HepG2 (cell line): ENCODE data around the gene COQ8A. TPM values are rescaled to one million over a fixed set of nuclear protein-coding genes. Genes with fewer than 3 reads are reported as not detected.
A peak's percentile ranks its signal among the peaks of the same experiment; 100 is the strongest.

Source experiments
- ATM ChIP-seq: fragments of 450-650 bp; IDR thresholded peaks from 2 replicates; pipeline ENCODE4 v1.7.1; 2017; ENCODE audit warnings: mild to moderate bottlenecking, borderline replicate concordance
- CBX2 ChIP-seq, 2 experiments: fragments of 200-600 bp in 1 of 2; sonication (generic); formaldehyde crosslinking in 1 of 2; IDR thresholded peaks; 2 replicates each; pipeline versions ENCODE4 v1.7.0 to v1.8.1; 2018 to 2022; ENCODE audit warnings: low read depth in 2 of 2, low read length in 1 of 2, mild to moderate bottlenecking in 1 of 2, missing genetic modification reagents in 1 of 2
- EZH2 ChIP-seq: conservative IDR thresholded peaks from 2 replicates; pipeline ENCODE4 v1.6.1; 2012; ENCODE audit warnings: mild to moderate bottlenecking, low read depth, low read length, moderate library complexity
- RAD21 ChIP-seq: fragments of 450-650 bp; formaldehyde crosslinking; IDR thresholded peaks from 2 replicates; pipeline ENCODE4 v1.5.0; 2020; ENCODE audit warnings: mild to moderate bottlenecking
- SALL1 ChIP-seq: sonication (generic); formaldehyde crosslinking; IDR thresholded peaks from 2 replicates; pipeline ENCODE4 v1.8.0; 2022; ENCODE audit warnings: mild to moderate bottlenecking, missing genetic modification reagents
- SMAD3 ChIP-seq: sonication (generic); formaldehyde crosslinking; IDR thresholded peaks from 2 replicates; pipeline ENCODE4 v1.4.0; 2020; ENCODE audit warnings: missing genetic modification reagents
- SPEN ChIP-seq: sonication (generic); formaldehyde crosslinking; IDR thresholded peaks from 2 replicates; pipeline ENCODE4 v1.5.1; 2020; ENCODE audit warnings: low read depth, mild to moderate bottlenecking, missing genetic modification reagents
- TARDBP ChIP-seq: sonication (generic); formaldehyde crosslinking; IDR thresholded peaks from 2 replicates; pipeline ENCODE4 v1.8.0; 2022; ENCODE audit warnings: mild to moderate bottlenecking, missing genetic modification reagents
- ZBTB38 ChIP-seq: sonication (generic); formaldehyde crosslinking; IDR thresholded peaks from 2 replicates; pipeline ENCODE4 v1.5.1; 2020; ENCODE audit warnings: mild to moderate bottlenecking, missing genetic modification reagents
- ZMAT3 ChIP-seq: sonication (generic); formaldehyde crosslinking; conservative IDR thresholded peaks from 2 replicates; pipeline ENCODE4 v1.7.0; 2021; ENCODE audit warnings: missing genetic modification reagents
- ZNF205 ChIP-seq: IDR thresholded peaks from 2 replicates; pipeline ENCODE4 v1.6.1; 2018; ENCODE audit warnings: missing biosample characterization, missing genetic modification reagents
- ZNF543 ChIP-seq: sonication (generic); formaldehyde crosslinking; IDR thresholded peaks from 2 replicates; pipeline ENCODE4 v1.4.0; 2020; ENCODE audit warnings: mild to moderate bottlenecking, missing genetic modification reagents
- ZNF850 ChIP-seq: sonication (generic); formaldehyde crosslinking; conservative IDR thresholded peaks from 2 replicates; pipeline ENCODE4 v1.9.0; 2021; ENCODE audit warnings: mild to moderate bottlenecking, missing genetic modification reagents
- polyA plus RNA-seq, 8 experiments: library from polyadenylated mRNA; depleted of rRNA in 3 of 8; stranded (reverse) in 7 of 8; unstranded in 1 of 8; fragments of >200 nt; fragmentation: Illumina TruSeq in 4 of 8; extraction: Trizol in 4 of 8; gene quantifications; 2 replicates each; pipeline versions ENCODE4 v1.2.1 to v1.2.3, GENCODE V29; 2011 to 2016; ENCODE audit warnings: low read depth in 4 of 8, missing spikeins in 1 of 8, mixed read lengths in 1 of 8; ENCODE audit not compliant: insufficient read depth in 1 of 8
- total RNA-seq, 5 experiments: library from RNA; depleted of rRNA; stranded (reverse); fragments of >200 nt; fragmentation: Illumina TruSeq; extraction: Trizol; gene quantifications; 2 replicates each; pipeline ENCODE4 v1.2.3, GENCODE V29; 2016; ENCODE audit warnings: low read depth in 1 of 5
- TF ChIP-seq, protein P1 (sequence below): sonication (generic); formaldehyde crosslinking; IDR thresholded peaks from 2 replicates; pipeline ENCODE4 v1.9.0; 2022; ENCODE audit warnings: missing genetic modification reagents, mild to moderate bottlenecking, borderline replicate concordance
- TF ChIP-seq, protein P2 (sequence below): sonication (generic); formaldehyde crosslinking; IDR thresholded peaks from 2 replicates; pipeline ENCODE4 v1.5.0; 2020; ENCODE audit warnings: mild to moderate bottlenecking, missing genetic modification reagents
- TF ChIP-seq, protein P3 (sequence below), 2 experiments: sonication (generic) in 1 of 2; formaldehyde crosslinking in 1 of 2; IDR thresholded peaks; 2 replicates each; pipeline versions ENCODE4 v1.5.1 to v1.6.1; 2011 to 2020; ENCODE audit warnings: borderline replicate concordance in 1 of 2, low read depth in 1 of 2, low read length in 1 of 2, mild to moderate bottlenecking in 1 of 2, missing genetic modification reagents in 1 of 2, moderate library complexity in 1 of 2
- TF ChIP-seq, protein P4 (sequence below): sonication (generic); formaldehyde crosslinking; IDR thresholded peaks from 2 replicates; pipeline ENCODE4 v1.8.1; 2023; ENCODE audit warnings: mild to moderate bottlenecking, missing genetic modification reagents
- TF ChIP-seq, protein P5 (sequence below): sonication (generic); formaldehyde crosslinking; IDR thresholded peaks from 2 replicates; pipeline ENCODE4 v1.4.0; 2020; ENCODE audit warnings: missing genetic modification reagents, low read depth, mild to moderate bottlenecking, borderline replicate concordance
- TF ChIP-seq, protein P6 (sequence below): sonication (generic); formaldehyde crosslinking; IDR thresholded peaks from 2 replicates; pipeline ENCODE4 v1.4.0; 2020; ENCODE audit warnings: missing genetic modification reagents

Gene COQ8A
- total and polyA plus RNA-seq, 2 of the 13 experiments (the other 11 are each of a cell fraction or from before 2014, with no cell fraction given): 60.4 to 88.7 TPM

DNA sequence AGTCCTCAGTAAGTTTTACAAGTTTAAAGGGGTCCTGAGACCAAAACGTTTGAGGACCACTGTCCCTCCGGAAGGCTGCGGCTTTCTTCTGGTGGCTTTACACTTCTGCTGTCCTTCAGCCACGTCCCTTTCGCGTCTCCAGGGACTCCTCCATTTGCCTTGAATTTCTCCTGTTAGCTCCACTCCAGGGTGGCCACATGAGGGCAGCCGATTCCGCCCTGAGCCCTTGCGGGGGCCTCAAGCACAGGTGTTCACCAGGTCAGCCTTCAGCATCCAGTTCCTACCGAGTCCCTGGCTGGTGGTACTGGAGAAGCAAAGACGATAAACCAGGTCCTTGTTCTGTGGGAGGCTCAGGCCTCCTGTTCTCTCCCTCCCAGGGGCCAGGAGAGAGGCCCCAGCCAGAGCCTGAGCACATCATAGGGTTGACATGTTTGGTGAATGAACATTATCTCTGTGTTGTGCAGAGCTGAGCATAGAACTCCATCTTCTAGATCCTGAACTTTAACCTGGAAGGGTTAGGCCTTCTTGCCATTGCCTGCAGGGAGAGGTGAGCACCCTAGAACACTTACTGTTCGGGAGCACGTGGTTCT lies 27.4 kb upstream of the COQ8A start (continued):
- TF ChIP-seq, protein P1, sequence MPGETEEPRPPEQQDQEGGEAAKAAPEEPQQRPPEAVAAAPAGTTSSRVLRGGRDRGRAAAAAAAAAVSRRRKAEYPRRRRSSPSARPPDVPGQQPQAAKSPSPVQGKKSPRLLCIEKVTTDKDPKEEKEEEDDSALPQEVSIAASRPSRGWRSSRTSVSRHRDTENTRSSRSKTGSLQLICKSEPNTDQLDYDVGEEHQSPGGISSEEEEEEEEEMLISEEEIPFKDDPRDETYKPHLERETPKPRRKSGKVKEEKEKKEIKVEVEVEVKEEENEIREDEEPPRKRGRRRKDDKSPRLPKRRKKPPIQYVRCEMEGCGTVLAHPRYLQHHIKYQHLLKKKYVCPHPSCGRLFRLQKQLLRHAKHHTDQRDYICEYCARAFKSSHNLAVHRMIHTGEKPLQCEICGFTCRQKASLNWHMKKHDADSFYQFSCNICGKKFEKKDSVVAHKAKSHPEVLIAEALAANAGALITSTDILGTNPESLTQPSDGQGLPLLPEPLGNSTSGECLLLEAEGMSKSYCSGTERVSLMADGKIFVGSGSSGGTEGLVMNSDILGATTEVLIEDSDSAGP (CRISPR knock-in tag): peak; percentile 53; the same call in 1 of the 2 replicates
- TF ChIP-seq RAD21 (CRISPR knock-in tag) (peak; percentile 93), ZMAT3 (CRISPR knock-in tag) (no peak), SPEN (peak; percentile 39; the same call in 1 of the 2 replicates), ZNF850 (CRISPR knock-in tag) (no peak), ZBTB38 (CRISPR knock-in tag) (peak; percentile 68; the same call in 1 of the 2 replicates), ZNF205 (no peak), CBX2 (IDR thresholded peaks at IDR 0.05; ENCODE audit: low read depth, low read length) (no peak), CBX2 (CRISPR knock-in tag; IDR thresholded peaks at IDR 0.05; ENCODE audit: low read depth) (no peak), TARDBP (CRISPR knock-in tag) (no peak), EZH2 (no peak), ZNF543 (no peak), SMAD3 (0 out of 2 replicates have a peak, but pooled peaks have one; percentile 41), ATM (no peak), SALL1 (CRISPR knock-in tag) (peak; percentile 85)
- TF ChIP-seq, protein P2, sequence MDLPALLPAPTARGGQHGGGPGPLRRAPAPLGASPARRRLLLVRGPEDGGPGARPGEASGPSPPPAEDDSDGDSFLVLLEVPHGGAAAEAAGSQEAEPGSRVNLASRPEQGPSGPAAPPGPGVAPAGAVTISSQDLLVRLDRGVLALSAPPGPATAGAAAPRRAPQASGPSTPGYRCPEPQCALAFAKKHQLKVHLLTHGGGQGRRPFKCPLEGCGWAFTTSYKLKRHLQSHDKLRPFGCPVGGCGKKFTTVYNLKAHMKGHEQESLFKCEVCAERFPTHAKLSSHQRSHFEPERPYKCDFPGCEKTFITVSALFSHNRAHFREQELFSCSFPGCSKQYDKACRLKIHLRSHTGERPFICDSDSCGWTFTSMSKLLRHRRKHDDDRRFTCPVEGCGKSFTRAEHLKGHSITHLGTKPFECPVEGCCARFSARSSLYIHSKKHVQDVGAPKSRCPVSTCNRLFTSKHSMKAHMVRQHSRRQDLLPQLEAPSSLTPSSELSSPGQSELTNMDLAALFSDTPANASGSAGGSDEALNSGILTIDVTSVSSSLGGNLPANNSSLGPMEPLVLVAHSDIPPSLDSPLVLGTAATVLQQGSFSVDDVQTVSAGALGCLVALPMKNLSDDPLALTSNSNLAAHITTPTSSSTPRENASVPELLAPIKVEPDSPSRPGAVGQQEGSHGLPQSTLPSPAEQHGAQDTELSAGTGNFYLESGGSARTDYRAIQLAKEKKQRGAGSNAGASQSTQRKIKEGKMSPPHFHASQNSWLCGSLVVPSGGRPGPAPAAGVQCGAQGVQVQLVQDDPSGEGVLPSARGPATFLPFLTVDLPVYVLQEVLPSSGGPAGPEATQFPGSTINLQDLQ (CRISPR knock-in tag): no peak
- TF ChIP-seq, protein P3, sequence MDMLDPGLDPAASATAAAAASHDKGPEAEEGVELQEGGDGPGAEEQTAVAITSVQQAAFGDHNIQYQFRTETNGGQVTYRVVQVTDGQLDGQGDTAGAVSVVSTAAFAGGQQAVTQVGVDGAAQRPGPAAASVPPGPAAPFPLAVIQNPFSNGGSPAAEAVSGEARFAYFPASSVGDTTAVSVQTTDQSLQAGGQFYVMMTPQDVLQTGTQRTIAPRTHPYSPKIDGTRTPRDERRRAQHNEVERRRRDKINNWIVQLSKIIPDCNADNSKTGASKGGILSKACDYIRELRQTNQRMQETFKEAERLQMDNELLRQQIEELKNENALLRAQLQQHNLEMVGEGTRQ (IDR thresholded peaks at IDR 0.05; ENCODE audit: low read depth, low read length): no peak
- TF ChIP-seq, protein P3 (CRISPR knock-in tag; IDR thresholded peaks at IDR 0.05; ENCODE audit: borderline replicate concordance): no peak
- TF ChIP-seq, protein P4, sequence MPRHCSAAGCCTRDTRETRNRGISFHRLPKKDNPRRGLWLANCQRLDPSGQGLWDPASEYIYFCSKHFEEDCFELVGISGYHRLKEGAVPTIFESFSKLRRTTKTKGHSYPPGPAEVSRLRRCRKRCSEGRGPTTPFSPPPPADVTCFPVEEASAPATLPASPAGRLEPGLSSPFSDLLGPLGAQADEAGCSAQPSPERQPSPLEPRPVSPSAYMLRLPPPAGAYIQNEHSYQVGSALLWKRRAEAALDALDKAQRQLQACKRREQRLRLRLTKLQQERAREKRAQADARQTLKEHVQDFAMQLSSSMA (CRISPR knock-in tag): peak; percentile 43; the same call in 1 of the 2 replicates
- TF ChIP-seq, protein P5, sequence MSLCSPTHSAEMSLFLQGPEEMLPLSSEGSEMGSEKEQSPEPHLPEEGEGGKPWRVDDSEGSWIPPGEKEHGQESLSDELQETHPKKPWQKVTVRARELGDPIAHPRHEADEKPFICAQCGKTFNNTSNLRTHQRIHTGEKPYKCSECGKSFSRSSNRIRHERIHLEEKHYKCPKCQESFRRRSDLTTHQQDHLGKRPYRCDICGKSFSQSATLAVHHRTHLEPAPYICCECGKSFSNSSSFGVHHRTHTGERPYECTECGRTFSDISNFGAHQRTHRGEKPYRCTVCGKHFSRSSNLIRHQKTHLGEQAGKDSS (CRISPR knock-in tag): peak; percentile 73; the same call in 1 of the 2 replicates
- TF ChIP-seq, protein P6, sequence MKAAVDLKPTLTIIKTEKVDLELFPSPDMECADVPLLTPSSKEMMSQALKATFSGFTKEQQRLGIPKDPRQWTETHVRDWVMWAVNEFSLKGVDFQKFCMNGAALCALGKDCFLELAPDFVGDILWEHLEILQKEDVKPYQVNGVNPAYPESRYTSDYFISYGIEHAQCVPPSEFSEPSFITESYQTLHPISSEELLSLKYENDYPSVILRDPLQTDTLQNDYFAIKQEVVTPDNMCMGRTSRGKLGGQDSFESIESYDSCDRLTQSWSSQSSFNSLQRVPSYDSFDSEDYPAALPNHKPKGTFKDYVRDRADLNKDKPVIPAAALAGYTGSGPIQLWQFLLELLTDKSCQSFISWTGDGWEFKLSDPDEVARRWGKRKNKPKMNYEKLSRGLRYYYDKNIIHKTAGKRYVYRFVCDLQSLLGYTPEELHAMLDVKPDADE: no peak
